Neural progenitor cell (in vitro differentiated cells): ENCODE measurements around the gene YEATS2.

Experiments
- CTCF ChIP-seq: fragments of 200-600 bp; sonication (generic); IDR thresholded peaks from 2 replicates; pipeline ENCODE4 v1.5.1; 2017; ENCODE audit warnings: antibody characterized with exemption, mild to moderate bottlenecking
- EZH2 ChIP-seq: fragments of 200-600 bp; sonication (generic); IDR thresholded peaks from 2 replicates; pipeline ENCODE4 v1.6.1; 2017; ENCODE audit warnings: antibody characterized with exemption, mild to moderate bottlenecking, moderate library complexity
- EZH2phosphoT487 ChIP-seq: fragments of 200-600 bp; sonication (generic); IDR thresholded peaks from 2 replicates; pipeline ENCODE4 v1.6.1; 2017; ENCODE audit warnings: antibody characterized with exemption

GRCh38 chr3:183687705-183688104 lies 9.9 kb upstream of the YEATS2 start:
- TF ChIP-seq CTCF: no peak
- TF ChIP-seq EZH2: no peak
- no peak for TF ChIP-seq EZH2phosphoT487
